GM18909 (cell line): ENCODE measurements around the gene ZFP57.

Source experiments
- ATAC-seq: cut with Tn5 transposase; IDR thresholded peaks from one replicate; pipeline ENCODE4 v1.9.1; 2021; ENCODE audit warnings: mild to moderate bottlenecking; ENCODE audit not compliant: unreplicated experiment, poor library complexity

The ZFP57 gene

GRCh38 chr6:29656798-29657197 lies 24.2 kb downstream of the ZFP57 start, which contains the start of gene MOG:
Gene MOG, plus strand, starts transcription at chr6:29657092. Its CDS starts 118 bp downstream, at chr6:29657210.
- no peak for ATAC-seq

- ATAC-seq, result no peak
Measured at GRCh38 chr6:29656157-29656556, 24.8 kb downstream of the ZFP57 start.

GRCh38 chr6:29655658-29656057 lies 25.3 kb downstream of the ZFP57 start:
- ATAC-seq, result no peak

- ATAC-seq, result no peak
Measured at GRCh38 chr6:29653452-29654038, 27.4 kb downstream of the ZFP57 start.

- no peak for ATAC-seq
Measured at GRCh38 chr6:29652198-29652584, 28.8 kb downstream of the ZFP57 start.

GRCh38 chr6:29651413-29652197 lies 29.3 kb downstream of the ZFP57 start:
- no peak for ATAC-seq

- ATAC-seq, result peak; percentile 96
Measured at GRCh38 chr6:29649701-29650673, 31.0 kb downstream of the ZFP57 start.

GRCh38 chr6:29647927-29648642 lies 32.9 kb downstream of the ZFP57 start:
- no peak for ATAC-seq

GRCh38 chr6:29641430-29642148 lies 39.4 kb downstream of the ZFP57 start:
- ATAC-seq, result no peak

- no peak for ATAC-seq
Measured at GRCh38 chr6:29637247-29637646, 43.7 kb downstream of the ZFP57 start.

- no peak for ATAC-seq
Measured at GRCh38 chr6:29633534-29633905, 47.4 kb downstream of the ZFP57 start.

- ATAC-seq, result no peak
Measured at GRCh38 chr6:29632789-29633533, 48.0 kb downstream of the ZFP57 start, which contains the start of gene GABBR1. Gene GABBR1, minus strand, starts transcription at chr6:29633183. Its CDS starts 798 bp downstream, at chr6:29632385.

GRCh38 chr6:29631860-29632731 lies 48.9 kb downstream of the ZFP57 start:
- ATAC-seq, result no peak

- ATAC-seq, result no peak
Measured at GRCh38 chr6:29631209-29631810, 49.6 kb downstream of the ZFP57 start.

- ATAC-seq, result no peak
Measured at GRCh38 chr6:29630315-29630714, 50.6 kb downstream of the ZFP57 start.

- ATAC-seq, result no peak
Measured at GRCh38 chr6:29629571-29629970, 51.4 kb downstream of the ZFP57 start.
